Measurements from ENCODE around the gene C1QTNF1.

Gene C1QTNF1

DNA sequence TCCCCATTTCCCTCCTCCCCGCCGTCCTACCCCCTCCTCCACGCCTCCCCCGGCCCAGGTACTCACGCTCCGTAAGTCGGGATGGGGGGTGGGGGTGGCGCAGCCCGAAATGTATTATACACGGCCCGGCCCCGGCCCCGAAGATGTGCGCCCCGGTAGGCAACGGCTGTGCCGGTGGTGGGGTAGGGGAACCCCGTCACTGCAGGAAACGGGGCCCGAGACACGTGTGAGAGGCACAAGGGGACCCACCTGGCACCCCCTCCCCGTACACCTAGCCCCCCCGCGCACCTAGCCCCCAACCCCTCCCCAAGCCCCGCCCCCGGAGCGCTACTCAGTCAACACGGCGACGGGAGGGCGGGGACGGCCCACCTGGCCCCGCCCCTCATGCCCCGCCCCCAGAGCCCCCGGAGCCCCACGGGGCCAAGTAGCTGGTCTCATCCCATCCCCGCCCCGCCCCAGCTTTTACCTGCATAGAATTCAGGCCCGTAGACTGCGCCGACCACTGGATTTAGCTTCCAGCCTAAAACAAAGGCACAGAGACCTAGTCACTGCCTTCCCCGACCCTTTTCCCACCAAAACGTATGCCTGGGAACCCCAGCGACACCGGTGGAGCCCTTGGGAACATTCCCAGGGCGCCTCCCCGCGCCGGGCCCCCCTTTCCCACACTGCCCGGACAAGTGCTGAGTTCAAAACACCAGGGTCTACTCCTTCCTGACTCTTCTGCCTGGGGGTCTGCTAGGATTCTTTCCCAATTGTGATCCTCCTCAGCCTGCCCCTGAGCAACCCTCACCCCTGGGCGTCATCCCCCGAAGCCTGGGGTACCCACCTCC lies 73.5 kb downstream of the C1QTNF1 start:
- no peak for DNase-seq

DNA sequence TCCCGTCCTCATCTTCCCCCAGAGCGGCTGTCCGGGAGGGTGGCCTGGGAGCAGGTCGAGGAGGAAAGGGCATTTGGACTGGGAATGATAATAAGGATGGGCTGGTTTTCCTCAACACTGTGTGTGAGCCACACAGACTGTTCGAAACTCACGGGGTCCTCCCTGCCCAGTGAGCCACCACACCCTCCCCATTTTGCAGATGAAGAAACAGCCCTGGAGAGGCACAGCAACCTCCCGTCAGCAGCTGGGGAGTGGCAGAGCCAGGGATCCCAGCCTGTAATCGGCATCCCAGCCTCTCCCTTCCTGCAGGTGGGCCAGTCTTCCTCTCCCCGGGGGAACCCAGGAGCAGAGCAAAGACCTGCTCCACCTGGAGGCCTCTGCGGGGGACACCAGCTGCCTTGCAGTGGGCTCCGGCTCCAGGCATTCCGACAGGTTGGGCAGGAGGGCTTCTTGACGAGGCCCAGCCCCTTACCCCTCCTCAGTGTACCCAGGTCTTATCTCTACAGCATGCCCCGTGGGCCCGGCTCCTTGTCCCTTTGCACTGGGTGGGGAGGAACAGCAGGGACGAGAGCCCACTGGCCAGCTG lies 74.4 kb downstream of the C1QTNF1 start:
- DNase-seq, result no peak
